ENCODE results near the gene PSME1.

PSME1 gene

DNA sequence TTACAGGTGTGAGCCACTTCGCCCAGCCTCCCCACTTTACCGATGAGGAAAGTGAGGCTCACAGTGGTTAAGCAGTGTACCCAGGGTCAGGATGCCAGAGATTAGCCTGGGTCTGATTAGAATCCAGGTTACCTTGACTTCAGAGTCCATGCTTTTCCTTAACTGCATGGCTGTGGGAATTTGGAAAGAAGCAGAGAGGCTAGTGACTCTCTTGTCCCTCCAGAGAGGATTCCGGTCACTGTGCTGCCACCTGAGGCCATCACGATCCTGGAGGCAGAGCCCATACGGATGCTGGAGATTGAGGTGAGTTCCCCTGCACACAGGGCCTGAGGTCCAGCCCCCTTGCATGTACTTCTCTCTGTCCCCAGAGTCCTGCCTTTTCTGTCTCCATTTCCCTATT is 40.6 kb downstream of the PSME1 start:
- no peak for DNase-seq (ENCODE audit: low read depth)

DNA sequence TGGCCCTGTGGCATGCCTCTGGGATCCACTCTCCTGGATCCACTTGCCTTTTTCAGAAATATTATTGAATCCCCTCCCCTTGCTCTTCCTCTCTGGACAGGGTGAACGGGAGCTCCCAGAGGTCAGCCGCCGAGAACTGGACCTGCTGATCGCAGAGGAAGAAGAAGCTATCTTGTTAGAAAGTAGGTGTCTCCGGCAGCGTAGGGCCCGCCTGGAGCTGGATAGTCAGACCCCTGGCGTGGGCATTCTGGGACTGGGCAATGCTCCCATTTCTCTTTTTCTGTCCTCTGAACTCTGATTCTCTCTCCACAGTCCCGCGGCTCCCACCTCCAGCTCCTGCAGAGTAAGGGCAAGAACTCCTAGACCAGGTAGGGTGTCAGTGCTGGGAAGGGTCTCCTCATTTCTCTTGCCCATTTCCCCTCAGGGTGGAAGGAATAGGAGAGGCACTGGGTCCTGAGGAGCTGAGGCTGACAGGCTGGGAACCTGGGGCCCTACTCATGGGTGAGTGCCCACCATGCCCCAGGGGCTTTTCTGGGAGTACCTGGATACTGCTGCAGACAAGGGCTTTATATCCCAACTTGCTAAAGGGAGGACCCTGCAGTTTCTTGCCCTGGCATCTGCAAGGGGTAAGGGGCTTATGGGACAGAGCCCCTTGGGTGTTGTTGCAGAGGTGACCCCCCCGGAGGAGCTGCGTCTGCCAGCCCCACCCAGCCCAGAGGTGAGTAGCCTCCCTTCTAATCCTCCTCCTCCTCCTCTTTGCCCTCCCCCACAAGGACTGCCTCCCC is 41.2 kb downstream of the PSME1 start:
- no peak for DNase-seq (ENCODE audit: low read depth)

DNA sequence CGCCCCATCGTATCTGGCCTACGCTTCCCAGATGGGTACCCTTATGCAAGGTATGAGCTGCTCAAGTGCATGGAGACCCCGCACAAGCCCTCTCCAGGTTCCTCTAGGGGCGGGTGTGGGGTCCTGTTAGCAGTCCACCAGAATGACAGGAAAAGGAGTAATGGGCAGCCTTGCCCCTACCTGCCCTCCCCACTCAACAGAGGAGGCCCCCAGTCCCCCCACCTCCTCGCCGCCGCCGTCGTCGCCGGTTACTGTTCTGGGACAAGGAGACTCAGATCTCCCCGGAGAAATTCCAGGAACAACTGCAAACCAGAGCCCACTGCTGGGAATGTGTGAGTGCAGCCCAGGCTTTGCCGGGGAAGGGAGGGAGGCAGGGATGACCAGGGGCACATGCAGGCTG is 41.9 kb downstream of the PSME1 start:
- DNase-seq (ENCODE audit: low read depth), result no peak

DNA sequence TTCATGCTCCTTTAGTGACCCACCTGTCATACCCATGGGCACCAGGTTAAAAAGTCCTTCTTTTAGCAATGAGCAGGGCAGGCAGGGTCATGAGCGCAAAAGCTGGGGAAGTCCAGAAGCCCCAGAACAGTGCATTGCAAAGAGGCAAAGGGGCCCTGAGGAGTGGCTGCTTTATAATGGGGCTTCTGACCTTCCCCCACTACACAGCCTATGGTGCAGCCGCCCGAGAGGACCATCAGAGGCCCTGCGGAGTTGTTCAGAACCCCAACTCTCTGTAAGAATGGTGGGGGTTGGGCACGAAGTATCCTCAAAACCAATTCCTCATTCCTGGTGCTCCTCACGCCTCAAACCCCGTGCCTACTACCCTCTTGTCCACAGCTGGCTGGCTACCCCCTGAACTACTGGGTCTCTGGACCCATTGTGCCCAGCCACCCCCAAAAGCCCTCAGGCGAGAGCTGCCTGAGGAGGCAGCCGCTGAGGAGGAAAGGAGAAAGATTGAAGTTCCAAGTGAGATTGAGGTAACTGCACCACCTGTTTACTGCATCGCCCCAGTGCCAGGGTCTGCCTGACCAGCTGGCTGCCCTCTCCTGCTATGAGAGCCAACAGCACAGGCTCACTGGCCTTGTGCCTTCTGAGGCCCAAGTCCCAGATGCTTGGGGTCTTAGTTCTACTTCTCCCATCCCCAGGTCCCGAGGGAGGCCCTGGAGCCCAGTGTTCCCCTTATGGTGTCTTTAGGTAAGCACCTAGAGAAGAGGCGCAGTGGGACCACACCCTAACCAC is 42.6 kb downstream of the PSME1 start:
- no peak for DNase-seq (ENCODE audit: low read depth)

DNA sequence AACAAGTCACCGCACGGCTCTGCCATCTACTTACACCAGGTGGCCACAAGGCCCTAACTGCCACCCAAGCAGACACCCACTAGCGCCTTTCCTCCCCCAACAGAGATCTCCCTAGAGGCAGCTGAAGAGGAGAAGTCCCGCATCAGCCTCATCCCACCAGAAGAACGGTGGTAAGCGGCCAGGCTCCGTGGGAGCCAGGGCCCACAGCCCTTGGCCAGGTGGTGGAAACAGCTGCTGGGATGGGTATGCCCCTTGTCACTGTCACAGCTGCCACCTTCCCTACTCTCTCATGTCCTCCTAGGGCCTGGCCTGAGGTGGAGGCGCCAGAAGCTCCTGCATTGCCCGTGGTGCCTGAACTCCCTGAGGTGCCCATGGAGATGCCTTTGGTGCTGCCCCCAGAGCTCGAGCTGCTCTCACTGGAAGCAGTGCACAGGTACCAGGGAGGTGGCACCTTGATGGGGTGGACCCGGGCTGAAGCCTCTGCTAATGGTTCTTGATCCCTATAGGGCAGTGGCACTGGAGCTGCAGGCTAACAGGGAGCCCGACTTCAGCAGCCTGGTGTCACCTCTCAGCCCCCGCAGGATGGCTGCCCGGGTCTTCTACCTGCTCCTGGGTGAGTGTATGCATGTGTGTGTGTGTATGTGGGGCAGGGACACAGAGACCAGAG is 43.4 kb downstream of the PSME1 start:
- no peak for DNase-seq (ENCODE audit: low read depth)

DNA sequence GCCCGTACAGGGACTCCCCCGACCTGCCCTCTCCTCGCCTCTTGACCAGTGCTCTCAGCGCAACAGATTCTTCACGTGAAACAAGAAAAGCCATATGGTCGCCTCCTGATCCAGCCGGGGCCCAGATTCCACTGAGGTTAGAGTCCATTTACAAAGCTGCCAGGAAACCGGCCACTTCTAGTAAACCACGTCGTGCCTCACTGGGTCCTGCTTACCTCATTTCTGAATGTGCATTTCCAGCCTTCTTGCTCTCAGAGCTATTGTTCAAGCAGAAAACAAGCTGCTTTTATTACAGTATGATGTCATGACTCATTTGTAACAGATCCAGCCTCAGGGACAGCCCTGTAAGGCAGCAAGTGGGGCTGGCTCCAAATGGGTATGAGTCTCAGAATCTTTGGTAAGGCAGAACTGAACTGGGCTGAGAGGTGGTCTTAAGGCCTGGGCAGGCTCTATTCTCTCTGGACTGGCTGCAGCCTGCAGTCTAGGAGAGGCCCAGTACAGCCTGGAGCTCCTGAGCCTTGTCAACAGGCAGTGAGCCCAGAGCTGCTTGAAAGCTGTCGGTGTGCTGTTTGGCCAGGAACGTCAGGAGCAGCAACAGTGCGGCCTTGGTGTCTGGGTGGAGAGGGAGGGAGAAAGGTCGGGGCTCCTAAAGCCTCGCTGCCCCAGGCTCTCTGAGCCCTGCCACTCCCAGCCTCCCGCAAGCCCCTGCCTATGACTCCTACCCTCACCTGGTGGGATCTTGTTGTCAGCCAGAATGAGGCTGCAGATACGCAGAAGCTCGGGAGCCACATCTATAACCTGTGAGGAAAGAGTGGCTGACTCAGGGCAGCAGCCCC is 44.2 kb downstream of the PSME1 start:
- DNase-seq (ENCODE audit: low read depth), result no peak

DNA sequence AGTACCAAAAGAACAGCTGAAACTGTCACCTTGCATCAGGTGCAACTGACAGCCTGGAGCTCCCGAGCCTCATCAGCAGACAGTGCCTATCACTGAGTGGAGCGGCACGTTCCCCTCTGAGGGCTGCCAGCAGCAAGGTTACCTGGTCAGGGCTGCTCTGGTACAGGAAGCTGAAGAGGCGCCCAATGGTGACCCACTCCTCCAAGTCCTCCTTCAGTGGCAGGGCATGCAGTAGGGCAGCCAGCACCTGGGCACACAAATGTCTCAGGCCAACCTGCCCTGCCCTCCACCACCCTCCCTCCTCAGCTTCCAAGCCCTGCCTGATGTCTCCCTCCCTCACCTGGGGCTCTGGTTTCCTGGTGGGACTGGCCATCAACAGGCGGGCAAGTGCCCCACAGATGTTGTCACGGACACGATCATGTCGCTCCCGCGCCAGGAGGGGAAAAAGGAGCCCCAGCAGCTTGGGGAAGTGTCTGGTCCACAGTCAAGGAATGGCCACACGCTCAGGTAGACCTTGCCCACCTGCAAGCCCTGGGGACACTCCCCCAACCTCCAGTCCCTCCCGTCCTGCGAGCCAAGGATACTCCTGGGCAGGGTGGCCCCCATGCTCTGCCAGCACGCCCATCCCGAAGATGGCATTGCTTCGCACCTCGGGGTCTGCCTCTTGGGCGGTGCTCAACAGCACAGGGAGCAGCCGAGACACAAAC is 45.5 kb downstream of the PSME1 start:
- no peak for DNase-seq (ENCODE audit: low read depth)

DNA sequence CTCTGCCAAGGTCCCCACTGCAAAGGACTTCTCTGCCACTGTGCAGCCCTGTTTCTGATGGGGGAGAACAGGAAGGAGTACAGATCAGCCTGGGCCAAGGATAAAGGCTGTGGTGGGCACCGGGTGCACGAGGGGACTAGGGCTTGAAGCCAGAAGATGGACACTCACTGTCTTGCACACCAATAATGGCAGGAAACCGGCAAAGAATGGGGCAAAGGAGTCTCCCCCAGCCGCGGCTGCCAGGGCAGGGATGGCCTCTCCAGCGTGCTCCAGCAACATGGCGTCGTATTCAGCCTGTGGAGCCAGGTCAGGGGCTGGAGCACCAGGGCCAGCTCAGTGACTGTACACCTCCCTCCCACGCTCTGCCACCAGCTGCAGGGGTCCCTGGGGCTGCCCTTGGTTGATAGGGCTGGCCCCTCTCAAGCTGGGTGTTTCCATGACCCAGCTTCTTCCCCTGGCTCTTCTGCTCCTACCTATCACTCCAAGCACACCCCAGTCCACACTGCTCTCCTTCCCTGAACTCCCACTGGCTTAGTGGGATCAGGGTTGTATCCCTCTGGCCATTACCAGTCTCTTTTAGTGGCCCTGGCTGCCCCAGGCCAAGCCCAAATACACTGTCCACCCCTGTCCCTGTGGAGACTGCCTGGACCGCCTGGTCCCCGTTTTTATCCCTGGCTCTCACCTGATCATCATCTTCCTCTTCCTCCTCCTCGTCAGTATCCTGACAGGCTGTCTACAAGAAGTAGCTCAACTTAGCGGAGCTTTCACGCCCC is 46.3 kb downstream of the PSME1 start:
- DNase-seq (ENCODE audit: low read depth), result no peak

DNA sequence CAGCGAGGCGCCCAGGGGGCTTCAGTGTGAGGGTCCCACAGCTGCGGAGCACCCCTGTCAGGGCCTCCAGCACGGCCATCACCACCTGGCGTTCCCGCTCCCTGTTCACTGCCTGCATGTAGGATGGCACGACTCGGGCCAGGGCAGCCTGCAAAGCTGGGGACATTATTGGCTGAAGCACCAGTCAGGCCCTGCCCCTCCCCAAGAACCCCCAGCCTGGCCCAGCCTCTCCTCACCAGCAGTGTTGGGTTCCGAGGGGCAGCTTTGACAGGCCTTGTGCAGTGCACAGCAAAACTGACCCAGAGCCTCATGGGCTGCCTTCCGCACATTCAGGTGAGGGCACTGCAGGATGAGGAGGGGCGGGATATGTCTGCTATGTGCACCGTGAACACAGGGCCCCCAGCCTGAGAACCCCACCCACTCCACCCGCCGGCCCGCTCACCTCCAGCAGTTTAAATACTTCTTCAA is 47.1 kb downstream of the PSME1 start:
- DNase-seq (ENCODE audit: low read depth), result no peak

DNA sequence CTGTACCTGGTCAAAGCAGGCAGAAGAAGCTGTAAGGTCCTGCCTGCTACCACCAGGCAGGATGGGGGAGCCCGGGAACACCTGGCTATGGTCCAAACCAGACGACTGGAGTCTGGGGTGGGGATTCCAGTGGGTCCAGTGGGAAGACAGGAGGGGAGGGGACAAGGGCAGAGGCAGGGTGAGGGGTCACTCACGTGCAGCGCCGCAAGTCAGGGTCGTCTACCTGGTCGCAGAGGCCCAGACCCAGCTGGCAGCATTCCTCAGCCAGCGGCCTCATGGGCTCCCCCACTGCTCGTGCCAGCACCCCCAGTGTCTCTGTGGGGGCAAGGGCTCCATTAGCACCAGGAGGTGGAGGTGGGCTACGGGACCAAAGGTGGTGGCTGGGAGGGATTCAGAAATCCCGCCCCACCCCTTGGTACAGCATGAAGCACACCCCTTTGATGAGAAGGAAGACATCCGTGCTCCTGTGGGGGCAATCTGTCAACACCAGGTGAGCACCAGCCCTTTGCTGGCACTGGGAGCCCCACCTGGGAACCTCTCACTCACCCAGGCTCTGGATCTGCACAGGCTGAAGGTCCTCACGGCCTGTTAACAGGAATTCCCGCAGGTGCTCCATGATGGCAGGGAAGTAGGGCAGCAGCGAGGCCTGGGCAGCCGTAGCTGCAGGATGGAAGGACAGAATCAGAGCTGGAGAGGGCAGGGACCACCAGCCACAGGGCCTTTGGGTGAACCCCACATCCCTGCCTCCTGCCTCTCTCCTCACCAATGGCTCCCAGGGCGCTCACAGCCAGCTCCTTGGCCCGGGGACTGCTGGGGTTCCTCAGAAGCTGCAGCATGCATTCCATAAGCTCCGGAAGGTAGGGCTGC is 48.3 kb downstream of the PSME1 start:
- no peak for DNase-seq (ENCODE audit: low read depth)

DNA sequence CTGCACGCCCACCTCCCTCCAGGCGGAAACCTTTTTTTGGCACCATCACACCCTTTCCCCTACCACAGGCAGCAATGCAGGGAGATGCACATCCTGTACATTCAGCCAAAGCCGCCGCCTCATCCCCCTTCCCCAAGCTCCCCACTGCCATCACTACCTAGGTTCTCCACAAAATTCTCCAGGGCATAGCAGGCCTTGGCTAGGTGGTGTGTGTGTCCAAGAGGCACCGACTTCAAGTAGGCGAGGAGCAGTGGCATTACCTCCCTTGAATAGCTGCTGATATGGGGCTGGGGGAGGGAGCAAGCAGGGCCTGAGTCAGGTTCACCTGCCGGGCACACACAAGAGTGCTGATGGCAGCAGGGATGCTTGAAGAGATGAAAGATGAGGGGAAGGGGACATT is 49.0 kb downstream of the PSME1 start:
- DNase-seq (ENCODE audit: low read depth), result no peak

DNA sequence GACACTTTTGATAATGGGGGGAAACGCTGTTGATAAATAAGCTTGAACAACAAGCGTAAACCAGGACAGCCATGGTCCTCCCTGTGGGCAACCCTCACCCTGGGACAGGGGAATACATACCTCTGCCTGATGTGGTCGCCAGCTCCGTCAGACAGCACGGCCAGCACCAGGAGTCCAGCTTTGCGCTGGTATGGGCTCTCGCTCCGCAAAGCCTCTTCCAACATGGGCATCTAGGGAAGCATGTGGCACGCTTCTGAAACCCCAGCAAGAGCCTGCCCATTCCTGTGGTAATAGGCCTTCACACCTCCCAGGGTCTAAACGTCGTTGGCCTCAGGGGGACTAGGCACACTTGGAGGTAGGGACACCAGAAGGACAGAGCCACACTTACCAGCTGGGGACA is 49.7 kb downstream of the PSME1 start:
- DNase-seq (ENCODE audit: low read depth), result no peak

DNA sequence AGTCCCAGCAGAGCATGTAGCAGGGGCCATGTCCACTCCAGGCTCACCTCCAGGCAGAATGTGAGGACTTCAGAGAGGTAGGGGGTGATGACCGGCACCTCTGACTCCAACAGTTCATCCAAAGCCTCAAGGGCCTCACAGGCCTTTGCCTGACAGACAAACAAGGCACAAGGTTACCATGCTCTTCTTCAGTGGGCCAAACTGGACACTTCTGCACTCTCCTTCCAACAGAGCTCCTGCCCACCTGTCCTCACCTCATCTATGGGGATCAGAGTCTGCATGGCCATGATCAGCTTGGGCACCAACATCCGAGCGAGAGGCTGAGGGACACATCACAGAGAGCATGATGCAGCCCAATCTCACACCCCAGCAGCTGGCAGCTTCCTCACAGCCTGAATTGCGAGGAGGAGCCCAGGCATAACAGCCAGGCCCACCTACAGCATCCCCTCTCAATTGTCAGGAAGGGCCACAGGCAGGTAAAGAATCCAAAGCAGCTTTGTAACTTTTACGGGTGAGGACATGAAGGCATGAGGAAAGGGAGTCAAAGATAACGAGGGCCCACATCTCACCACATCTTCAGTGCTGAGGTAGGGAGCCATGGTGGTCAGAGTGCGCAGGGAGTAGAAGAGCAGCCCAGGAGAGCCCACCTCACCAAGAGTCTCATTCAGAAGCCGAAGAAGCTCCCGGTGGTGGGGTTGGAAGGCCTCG is 51.0 kb downstream of the PSME1 start:
- DNase-seq (ENCODE audit: low read depth), result no peak

DNA sequence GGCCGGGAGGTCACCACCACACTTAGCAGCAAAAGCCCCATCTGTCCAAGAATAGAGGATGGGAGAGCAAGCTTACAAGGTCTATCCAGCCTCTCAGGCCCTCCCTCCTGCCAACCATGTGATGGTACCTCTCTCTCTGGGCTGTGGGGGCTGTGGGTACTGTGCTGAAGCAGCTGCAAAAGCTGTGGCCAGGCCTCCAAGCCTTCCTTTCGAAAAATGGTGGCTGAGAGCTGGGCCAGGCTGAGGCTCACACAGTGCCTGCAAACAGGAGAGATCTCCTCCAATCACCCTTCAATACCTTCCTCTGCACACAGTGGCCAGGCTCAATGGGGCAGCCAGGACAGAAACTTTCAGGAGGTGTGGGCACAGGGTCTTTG is 51.5 kb downstream of the PSME1 start:
- no peak for DNase-seq (ENCODE audit: low read depth)

All from stimulated activated CD8-positive, alpha-beta memory T cell treated with anti-CD3 and anti-CD28 coated beads, Interleukin-15, amount 100 ng/mL, for 24 hours (primary cell).